ENCODE data around the gene TTC34. TPM values are rescaled to one million over a fixed set of nuclear protein-coding genes. Genes with fewer than 3 reads are reported as not detected.

TTC34 gene
- total and polyA plus RNA-seq, 5 experiments from 2014 or later: 0.03 to 6.2 (median 0.37) TPM

DNA sequence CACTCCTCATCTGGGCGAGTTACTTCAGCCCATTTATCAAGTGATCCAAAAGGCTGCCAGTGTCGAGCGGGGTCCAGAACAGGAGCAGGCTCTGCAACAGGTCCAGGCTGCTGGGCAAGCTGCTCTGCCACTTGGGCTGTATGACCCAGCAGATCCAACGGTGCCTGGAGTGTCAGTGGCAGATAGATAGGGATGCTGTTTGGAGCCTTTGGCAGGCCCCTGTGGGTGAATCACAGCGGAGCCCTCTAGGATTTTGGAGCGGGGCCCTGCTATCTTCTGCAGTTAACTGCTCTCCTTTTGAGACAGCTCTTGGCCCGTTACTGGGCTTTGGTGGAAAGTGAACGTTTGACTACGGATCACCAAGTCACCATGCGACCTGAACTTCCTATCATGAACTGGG is 176.2 kb downstream of the TTC34 start:
- POLR2A ChIA-PET: no interaction called here
- peaks cover 0 to 5% (median 0%) of the 10 kb centered on the region in 9 donors for H3K9me3 Mint-ChIP-seq
- no peak overlapping the region for H3K4me3 Mint-ChIP-seq
- peaks cover 10 to 38% (median 25%) of the 10 kb centered on the region in 4 donors for H3K4me1 Mint-ChIP-seq
- DNase-seq: no peak
- H3K36me3 Mint-ChIP-seq: peaks cover 0 to 8% (median 2%) of the 10 kb centered on the region in 3 donors
- peaks cover 22 to 43% (median 32%) of the 10 kb centered on the region in 5 donors for H3K27me3 Mint-ChIP-seq
- H3K27ac Mint-ChIP-seq: peak overlapping the region in 1 of 10 donors; percentile 73
- no peak for ATAC-seq

DNA sequence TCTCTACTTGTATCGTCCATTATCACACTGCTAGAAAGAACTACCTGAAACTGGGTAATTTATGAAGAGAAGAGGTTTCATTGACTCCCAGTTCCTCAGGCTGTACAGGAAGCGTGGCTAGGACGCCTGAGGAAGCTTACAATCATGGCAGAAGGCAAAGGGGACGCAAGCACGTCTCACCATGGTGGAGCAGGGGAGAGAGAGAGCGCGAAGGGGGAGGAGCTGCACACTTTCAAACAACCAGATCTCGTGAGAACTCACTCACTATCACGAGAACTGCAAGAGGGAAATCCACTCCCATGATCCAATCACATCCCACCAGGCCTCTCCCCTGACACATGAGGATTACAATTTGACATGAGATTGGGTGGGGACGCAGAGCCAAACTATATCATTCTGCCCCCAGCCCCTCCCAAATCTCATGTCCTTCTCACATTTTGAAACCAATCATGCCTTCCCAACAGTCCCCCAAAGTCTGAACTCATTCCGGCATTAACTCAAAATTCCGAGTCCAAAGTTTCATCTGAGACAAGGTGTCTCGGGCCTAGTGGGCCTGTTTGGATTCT is 176.7 kb downstream of the TTC34 start:
- Mint-ChIP-seq H3K27me3 (peaks cover 19 to 39% (median 31%) of the 10 kb centered on the region in 5 donors), H3K9me3 (peaks cover 0 to 9% (median 4%) of the 10 kb centered on the region in 9 donors), H3K4me1 (peaks cover 10 to 38% (median 23%) of the 10 kb centered on the region in 4 donors), H3K36me3 (peaks cover 0 to 11% (median 2%) of the 10 kb centered on the region in 3 donors), H3K4me3 (no peak overlapping the region), H3K27ac (peak overlapping the region in 1 of 10 donors; percentile 42)
- ATAC-seq (no peak), DNase-seq (no peak)
- POLR2A ChIA-PET: no interaction called here

DNA sequence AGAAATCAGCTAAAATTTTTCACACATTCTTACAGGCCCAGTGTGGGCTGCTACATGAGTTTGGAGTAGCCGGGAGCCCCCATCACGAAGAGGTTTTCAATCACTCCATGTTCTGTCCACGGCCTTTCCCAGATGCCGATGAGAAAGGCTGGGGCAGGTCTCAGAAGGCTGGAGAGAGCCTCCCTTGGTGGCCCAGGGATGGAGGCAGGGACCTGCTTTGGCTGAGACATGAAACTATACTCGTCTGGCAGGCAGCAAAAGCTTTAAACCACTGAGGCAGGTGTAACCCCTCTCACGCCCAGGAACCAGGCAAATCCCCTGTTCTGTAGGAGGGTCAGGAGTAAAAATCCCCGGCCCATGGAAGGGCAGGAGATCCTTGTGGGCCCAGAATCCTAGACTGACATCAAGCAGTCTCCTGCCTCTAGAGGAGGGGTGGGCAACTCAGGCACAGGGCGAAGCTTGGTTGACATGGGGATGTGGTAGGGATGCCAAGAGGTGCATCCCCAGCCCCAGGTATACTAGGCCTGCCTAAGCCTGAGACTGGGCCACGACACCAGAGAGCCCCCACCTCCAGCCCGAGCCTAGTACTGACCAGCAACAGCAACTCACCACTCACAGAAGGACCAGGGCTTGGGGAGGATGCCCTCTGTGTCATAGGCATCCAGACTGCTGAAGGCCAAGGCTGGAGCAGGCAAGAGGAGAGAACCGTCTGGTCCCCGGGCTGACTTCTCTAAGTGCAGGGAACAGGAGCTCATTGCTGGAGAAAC is 177.7 kb downstream of the TTC34 start:
- H3K27me3 Mint-ChIP-seq: peaks cover 19 to 38% (median 35%) of the 10 kb centered on the region in 5 donors

DNA sequence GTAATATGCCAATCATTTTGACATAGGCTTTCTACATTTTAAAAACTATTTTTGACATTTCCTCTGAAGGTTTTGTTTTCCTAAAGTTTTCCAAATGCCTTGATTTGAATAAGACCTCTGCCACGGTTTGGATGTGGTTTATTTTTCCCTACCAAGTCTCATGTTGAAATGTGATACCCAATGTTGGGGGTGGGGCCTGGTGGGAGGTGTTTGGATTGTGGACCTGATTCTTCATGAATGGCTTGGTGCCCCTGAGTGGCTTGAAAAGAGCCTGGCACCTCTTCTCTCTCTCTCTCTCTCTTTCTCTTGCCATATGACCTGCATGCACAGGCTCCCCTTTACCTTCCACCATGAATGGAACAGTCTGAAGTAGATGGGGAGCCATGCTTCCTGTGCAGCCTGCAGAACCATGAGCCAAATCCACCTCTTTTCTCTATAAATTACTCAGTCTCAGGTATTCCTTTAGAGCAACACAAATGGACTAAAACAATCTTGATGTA is 183.5 kb downstream of the TTC34 start:
- Mint-ChIP-seq H3K27me3 (peaks cover 0 to 13% (median 3%) of the 10 kb centered on the region in 5 donors), H3K27ac (peak overlapping the region in 1 of 10 donors; percentile 31), H3K36me3 (peaks cover 0 to 35% (median 17%) of the 10 kb centered on the region in 3 donors), H3K4me3 (peak overlapping the region in 1 of 10 donors; percentile 43), H3K4me1 (peaks cover 4 to 13% (median 8%) of the 10 kb centered on the region in 4 donors), H3K9me3 (peaks cover 6 to 52% (median 23%) of the 10 kb centered on the region in 9 donors)
- ATAC-seq (no peak), DNase-seq (no peak)
- POLR2A ChIA-PET: no interaction called here

More for the DNA sequence above, 177.7 kb downstream of the TTC34 start:
- peaks cover 0 to 13% (median 6%) of the 10 kb centered on the region in 9 donors for H3K9me3 Mint-ChIP-seq
- DNase-seq (no peak), ATAC-seq (peak; percentile 39 to 41)
- H3K4me3 Mint-ChIP-seq: peak overlapping the region in 7 of 10 donors; percentile 6 to 69 (median 59)
- peaks cover 8 to 38% (median 20%) of the 10 kb centered on the region in 4 donors for H3K4me1 Mint-ChIP-seq
- POLR2A ChIA-PET: interaction anchor here (0.6 to 1.8 kb wide), 2 partner anchors 19 to 82 kb away, joined by 3 read pairs; no protein-coding TSS in a partner anchor
- H3K27ac Mint-ChIP-seq: peak overlapping the region in 8 of 10 donors; percentile 10 to 76 (median 50)
- peaks cover 0 to 15% (median 2%) of the 10 kb centered on the region in 3 donors for H3K36me3 Mint-ChIP-seq

DNA sequence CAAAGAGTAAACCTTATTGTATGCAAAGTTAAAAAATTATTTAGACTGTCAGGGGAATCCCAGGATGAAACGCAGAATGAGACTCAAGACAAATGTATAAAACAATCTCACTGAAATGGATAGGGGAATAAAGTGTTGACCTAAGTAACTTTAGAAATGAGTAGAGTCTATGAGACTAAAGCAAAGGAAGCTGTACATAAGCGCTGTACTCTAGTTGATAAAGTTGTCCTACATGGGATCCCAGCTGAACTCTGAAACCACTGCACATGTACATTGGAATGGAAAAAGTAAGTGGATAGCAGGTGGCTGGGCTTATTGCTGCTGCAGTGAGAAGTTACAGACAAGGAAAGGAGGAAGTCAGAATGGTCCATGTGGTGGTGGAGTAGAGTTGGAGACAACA is 187.3 kb downstream of the TTC34 start:
- H3K4me3 Mint-ChIP-seq: no peak overlapping the region
- peaks cover 6 to 40% (median 20%) of the 10 kb centered on the region in 9 donors for H3K9me3 Mint-ChIP-seq
- ATAC-seq: no peak
- POLR2A ChIA-PET: no interaction called here
- H3K4me1 Mint-ChIP-seq: peaks cover 0 to 4% (median 1%) of the 10 kb centered on the region in 4 donors
- peaks cover 0 to 28% (median 15%) of the 10 kb centered on the region in 3 donors for H3K36me3 Mint-ChIP-seq
- DNase-seq: no peak
- H3K27me3 Mint-ChIP-seq: peaks cover 0 to 5% (median 2%) of the 10 kb centered on the region in 5 donors
- no peak overlapping the region for H3K27ac Mint-ChIP-seq

DNA sequence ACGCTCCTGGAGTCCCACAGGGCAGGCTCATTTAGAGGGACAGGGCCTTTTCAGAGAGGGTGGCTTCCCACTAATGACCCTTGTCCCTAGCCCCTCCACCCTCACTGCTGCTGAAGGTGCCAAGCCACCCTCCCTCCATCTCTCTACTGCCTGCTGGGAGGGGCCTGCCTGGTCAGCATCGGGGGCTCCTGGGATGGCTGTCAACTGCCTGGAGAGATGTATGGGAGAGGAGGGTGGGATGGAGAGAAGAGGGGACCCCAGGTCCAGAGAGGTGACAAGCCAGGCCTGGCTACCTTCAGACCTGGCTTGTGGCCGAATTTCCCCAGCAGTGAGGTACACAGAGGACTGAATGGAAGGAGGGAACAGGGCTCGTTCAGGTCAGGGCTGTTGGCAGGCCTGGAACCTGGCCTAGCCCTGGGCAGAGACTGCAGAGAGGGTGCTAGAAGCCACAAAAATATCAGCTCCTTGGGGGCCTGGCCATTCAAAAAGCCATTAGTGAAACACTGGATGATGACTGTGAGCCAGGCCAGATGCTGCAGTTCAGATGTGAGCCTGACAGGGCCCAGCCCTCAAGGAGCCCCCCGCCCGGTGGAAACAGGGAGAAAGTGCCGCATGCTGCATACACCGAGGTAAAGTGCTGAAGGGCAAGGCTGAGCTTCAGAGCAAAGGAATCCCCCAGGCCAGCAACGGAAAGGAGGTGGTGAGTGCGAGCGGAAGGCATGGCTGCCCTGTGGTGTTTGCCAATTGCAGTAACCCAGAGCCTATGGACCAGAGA is 188.7 kb downstream of the TTC34 start:
- no peak overlapping the region for H3K4me3 Mint-ChIP-seq
- H3K4me1 Mint-ChIP-seq: peaks cover 0 to 2% (median 1%) of the 10 kb centered on the region in 4 donors
- peaks cover 6 to 39% (median 20%) of the 10 kb centered on the region in 9 donors for H3K9me3 Mint-ChIP-seq
- H3K27ac Mint-ChIP-seq: no peak overlapping the region
- ATAC-seq: no peak
- H3K36me3 Mint-ChIP-seq: peaks cover 0 to 28% (median 15%) of the 10 kb centered on the region in 3 donors
- POLR2A ChIA-PET: interaction anchor here (0.6 kb wide), 1 partner anchor 64 kb away, joined by 3 read pairs; no protein-coding TSS in a partner anchor
- no peak for DNase-seq
- H3K27me3 Mint-ChIP-seq: peaks cover 0 to 3% (median 0%) of the 10 kb centered on the region in 5 donors

DNA sequence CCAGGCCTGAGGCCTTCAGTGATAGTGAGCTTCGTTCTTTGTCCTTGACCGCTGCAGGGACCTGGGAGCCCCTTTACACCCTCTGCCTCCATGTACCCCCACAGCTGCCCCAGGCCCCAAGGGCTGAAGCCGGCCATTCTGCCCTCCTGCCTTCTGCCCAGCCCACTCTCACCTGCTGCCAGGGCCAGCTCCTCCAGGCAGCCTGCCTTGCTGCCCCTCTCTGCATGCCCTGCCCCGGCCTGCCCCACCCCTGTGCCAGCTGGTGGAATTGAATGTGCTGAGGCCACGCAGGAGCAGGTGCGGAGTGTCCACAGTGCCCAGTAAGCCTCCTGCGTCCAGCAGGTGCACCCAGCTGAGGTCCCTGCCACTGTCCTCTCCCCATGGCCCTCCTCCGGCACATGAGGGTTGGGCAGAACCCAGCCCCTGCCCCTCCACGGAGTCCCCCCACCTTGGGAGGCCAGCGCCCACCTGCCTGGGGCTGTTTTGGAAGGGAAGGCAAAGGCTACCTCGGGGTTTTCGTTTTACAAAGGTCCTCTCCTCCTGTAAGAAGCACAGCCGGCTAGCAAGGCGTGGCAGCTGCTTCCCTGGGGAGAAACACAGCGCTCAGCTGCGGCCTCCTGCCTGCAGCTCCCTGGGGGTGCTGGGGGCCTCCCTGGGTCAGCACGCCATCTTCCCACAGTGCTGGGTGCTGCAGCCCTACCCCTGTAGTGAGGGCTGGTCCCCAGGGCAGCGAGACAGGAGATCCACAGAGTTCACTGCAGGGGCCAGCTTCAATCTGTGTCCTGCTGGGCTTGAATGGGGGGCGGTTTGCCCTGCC is 189.7 kb downstream of the TTC34 start:
- Mint-ChIP-seq H3K4me1 (peaks cover 0 to 2% (median 1%) of the 10 kb centered on the region in 4 donors), H3K4me3 (no peak overlapping the region), H3K27ac (no peak overlapping the region), H3K36me3 (peaks cover 0 to 28% (median 15%) of the 10 kb centered on the region in 3 donors), H3K9me3 (peaks cover 6 to 36% (median 20%) of the 10 kb centered on the region in 9 donors), H3K27me3 (peaks cover 0 to 3% (median 2%) of the 10 kb centered on the region in 5 donors)
- POLR2A ChIA-PET: no interaction called here
- ATAC-seq: no peak
- no peak for DNase-seq

DNA sequence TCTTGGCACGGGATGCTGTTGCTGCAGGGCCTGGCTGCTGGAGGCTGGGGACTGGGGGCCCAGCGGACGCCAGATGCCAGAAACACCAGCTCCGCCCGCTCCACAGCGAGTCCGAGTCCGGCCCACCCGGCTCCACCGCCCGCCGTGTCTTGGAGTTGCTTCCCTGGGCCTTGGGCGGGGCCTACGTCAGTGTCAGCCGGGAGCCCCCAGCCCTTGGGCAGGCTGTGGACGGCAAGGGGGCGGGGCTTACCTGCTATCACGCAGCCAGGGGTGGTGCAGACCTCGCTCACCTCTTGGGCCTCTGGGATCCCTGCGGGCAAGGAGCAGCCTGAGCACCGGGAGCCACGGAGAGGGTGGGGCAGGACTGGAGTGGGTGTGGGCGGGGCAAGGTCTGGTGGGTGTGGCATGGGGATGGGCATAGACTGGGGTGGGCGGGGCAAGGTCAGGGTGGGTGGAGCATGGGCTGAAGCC is 190.4 kb downstream of the TTC34 start:
- Mint-ChIP-seq H3K4me1 (peaks cover 0 to 2% (median 1%) of the 10 kb centered on the region in 4 donors), H3K9me3 (peaks cover 6 to 30% (median 20%) of the 10 kb centered on the region in 9 donors), H3K4me3 (no peak overlapping the region), H3K27me3 (peaks cover 0 to 3% (median 2%) of the 10 kb centered on the region in 5 donors), H3K36me3 (peaks cover 0 to 22% (median 10%) of the 10 kb centered on the region in 3 donors), H3K27ac (no peak overlapping the region)
- DNase-seq (peak in 1 of 10 donors; percentile 59), ATAC-seq (peak in 1 of 2 donors; percentile 6)
- POLR2A ChIA-PET: interaction anchor here (0.6 kb wide), 1 partner anchor 12 kb away, joined by 5 read pairs; no protein-coding TSS in a partner anchor

DNA sequence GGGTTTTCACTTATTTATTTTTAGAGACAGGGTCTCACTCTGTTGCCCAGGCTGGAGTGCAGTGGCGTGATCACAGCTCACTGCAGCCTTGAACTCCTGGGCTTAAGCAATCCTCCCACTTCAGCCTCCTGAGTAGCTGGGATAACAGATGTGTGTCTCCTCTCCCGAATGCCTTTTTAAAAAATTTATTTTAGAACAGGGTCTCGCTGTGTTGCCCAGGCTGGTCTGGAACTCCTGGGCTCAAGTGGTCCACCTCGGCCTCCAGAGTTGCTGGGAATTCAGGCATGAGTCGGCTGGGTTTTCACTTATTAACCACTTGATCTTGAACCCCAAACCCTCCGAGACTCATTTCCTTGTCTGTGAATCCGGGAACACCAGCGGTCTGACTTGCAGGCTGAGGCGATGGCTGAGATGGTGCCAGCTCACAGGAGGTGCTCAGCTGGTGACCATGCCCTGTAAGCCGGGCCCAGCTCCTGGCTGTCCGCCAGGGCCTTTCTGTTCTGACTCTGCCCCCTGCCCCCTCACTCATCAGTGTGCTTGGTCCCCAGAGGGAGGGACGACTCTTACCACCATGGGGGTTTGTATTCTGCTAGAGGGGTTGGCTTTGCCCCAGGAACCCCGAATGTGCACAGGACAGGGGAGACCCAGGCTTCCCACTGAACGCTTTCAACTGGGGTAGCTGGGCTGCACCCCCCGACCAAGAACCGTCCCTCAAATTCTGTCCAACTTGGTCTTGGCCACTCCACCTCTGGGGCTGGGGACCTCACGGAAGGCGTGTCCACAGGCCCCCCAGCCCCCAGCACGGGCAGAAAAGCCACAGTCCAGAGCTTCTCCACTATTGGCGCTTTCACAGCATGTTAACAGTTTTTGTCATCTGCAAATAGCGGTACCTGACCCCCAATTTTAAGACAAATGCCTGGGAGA is 191.2 kb downstream of the TTC34 start:
- peaks cover 0 to 3% (median 1%) of the 10 kb centered on the region in 5 donors for H3K27me3 Mint-ChIP-seq
- POLR2A ChIA-PET: interaction anchor here (0.5 to 0.6 kb wide), 2 partner anchors 12 to 220 kb away, joined by 5 to 6 read pairs; no protein-coding TSS in a partner anchor
- ATAC-seq (no peak), DNase-seq (no peak)
- H3K4me1 Mint-ChIP-seq: peaks cover 0 to 2% (median under 1%) of the 10 kb centered on the region in 4 donors
- peaks cover 0 to 16% (median 10%) of the 10 kb centered on the region in 3 donors for H3K36me3 Mint-ChIP-seq
- H3K4me3 Mint-ChIP-seq: no peak overlapping the region
- peaks cover 5 to 23% (median 13%) of the 10 kb centered on the region in 9 donors for H3K9me3 Mint-ChIP-seq
- no peak overlapping the region for H3K27ac Mint-ChIP-seq

DNA sequence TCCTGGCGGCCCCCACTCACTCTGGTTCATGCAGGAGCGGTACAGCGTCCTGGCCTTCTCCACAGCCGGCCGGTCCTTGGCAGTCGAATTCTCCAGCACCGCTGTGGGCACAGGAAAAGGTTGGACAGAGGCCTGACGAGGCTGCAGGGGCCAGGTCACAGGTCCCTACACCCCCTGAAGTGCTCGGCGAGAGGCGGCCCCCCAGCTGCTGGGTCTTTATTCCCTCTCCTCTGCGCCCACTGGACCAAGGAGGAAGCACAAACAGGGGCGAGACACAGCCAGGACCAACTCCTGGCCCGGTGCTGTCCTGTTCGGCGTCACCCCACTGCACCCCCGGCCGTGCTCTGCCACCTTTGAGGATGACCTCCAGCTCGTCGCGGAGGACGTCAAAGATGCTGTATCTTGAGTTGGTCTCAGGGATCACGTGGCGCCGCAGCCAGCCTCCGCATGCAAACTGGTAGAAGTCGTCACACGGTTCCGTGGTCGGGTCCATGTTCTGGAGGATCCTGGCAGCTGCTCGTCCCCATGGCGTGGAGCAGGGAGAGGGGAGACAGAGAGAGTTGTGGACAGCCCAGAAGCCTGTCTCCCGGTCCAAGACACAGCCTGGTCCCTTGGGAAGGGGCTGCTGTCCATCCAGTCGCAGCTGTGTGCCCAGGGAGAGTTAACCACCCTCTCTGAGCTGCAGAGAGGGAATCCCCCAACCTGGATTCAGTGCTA is 192.0 kb downstream of the TTC34 start:
- DNase-seq (no peak), ATAC-seq (no peak)
- POLR2A ChIA-PET: interaction anchor here (0.5 to 0.7 kb wide), 2 partner anchors 35 to 219 kb away, joined by 3 to 6 read pairs; no protein-coding TSS in a partner anchor
- Mint-ChIP-seq H3K36me3 (peaks cover 0 to 8% (median 7%) of the 10 kb centered on the region in 3 donors), H3K27ac (no peak overlapping the region), H3K4me3 (no peak overlapping the region), H3K27me3 (peaks cover 0 to 3% (median 0%) of the 10 kb centered on the region in 5 donors), H3K9me3 (peaks cover 0 to 15% (median 8%) of the 10 kb centered on the region in 9 donors), H3K4me1 (peaks cover 0 to 2% (median 0%) of the 10 kb centered on the region in 4 donors)

Measured in naive thymus-derived CD8-positive, alpha-beta T cell (primary cell).